OCI-LY1 (cell line): ENCODE measurements around the gene DYRK1A.

Source experiments
- H2AFZ ChIP-seq: fragments of 200-600 bp; sonication (generic), shearing (Covaris generic); 2 replicates; pipeline ENCODE4 v1.6.0; 2014; ENCODE audit warnings: antibody characterized with exemption, mild to moderate bottlenecking, low read length
- H3F3A ChIP-seq: fragments of 200-600 bp; sonication (generic), shearing (Covaris generic); 2 replicates; pipeline ENCODE4 v1.6.0; 2014; ENCODE audit warnings: mild to moderate bottlenecking, antibody characterized with exemption, low read length, moderate library complexity; ENCODE audit not compliant: insufficient read depth
- H3K27ac ChIP-seq: fragments of 200-600 bp; sonication (generic); 2 replicates; pipeline ENCODE4 v1.5.1; 2014; ENCODE audit warnings: low read length, mixed run types, mild to moderate bottlenecking, low read depth; ENCODE audit not compliant: poor library complexity, severe bottlenecking
- H3K27me3 ChIP-seq: fragments of 200-600 bp; sonication (generic); 2 replicates; pipeline ENCODE4 v1.6.0; 2014; ENCODE audit warnings: antibody characterized with exemption, mild to moderate bottlenecking, low read length, moderate library complexity; ENCODE audit not compliant: insufficient read depth
- H3K36me3 ChIP-seq: fragments of 200-600 bp; sonication (generic); 2 replicates; pipeline ENCODE4 v1.6.1; 2014; ENCODE audit warnings: mild to moderate bottlenecking, antibody characterized with exemption, low read length, moderate library complexity, mixed read lengths; ENCODE audit not compliant: insufficient read depth
- H3K4me1 ChIP-seq: fragments of 200-600 bp; sonication (generic); 2 replicates; pipeline ENCODE4 v1.5.1; 2014; ENCODE audit warnings: mild to moderate bottlenecking, low read length, moderate library complexity; ENCODE audit not compliant: insufficient read depth, severe bottlenecking
- H3K4me2 ChIP-seq: fragments of 200-600 bp; sonication (generic), shearing (Covaris generic); 2 replicates; pipeline ENCODE4 v1.6.1; 2014; ENCODE audit warnings: low read length
- H3K4me3 ChIP-seq: fragments of 200-600 bp; sonication (generic); 2 replicates; pipeline ENCODE4 v1.5.1; 2014; ENCODE audit warnings: low read length, low read depth, mild to moderate bottlenecking, mixed read lengths; ENCODE audit not compliant: poor library complexity, severe bottlenecking
- H3K79me2 ChIP-seq: fragments of 200-600 bp; shearing (Covaris generic); 2 replicates; pipeline ENCODE4 v1.6.1; 2016; ENCODE audit warnings: mixed run types, low read length, mixed read lengths; ENCODE audit not compliant: insufficient read depth
- H3K9ac ChIP-seq: fragments of 200-600 bp; sonication (generic), shearing (Covaris generic); 2 replicates; pipeline ENCODE4 v1.6.1; 2014; ENCODE audit warnings: mild to moderate bottlenecking, low read length, mixed read lengths
- H3K9me2 ChIP-seq: fragments of 200-600 bp; sonication (generic), shearing (Covaris generic); 2 replicates; pipeline ENCODE4 v1.6.1; 2014; ENCODE audit warnings: low read depth, mild to moderate bottlenecking, low read length, mixed read lengths
- H3K9me3 ChIP-seq: fragments of 200-600 bp; shearing (Covaris generic); 2 replicates; pipeline ENCODE4 v1.6.1; 2014; ENCODE audit warnings: low read length, mixed read lengths
- H4K20me1 ChIP-seq: fragments of 200-600 bp; sonication (generic), shearing (Covaris generic); 2 replicates; pipeline ENCODE4 v1.6.0; 2016; ENCODE audit warnings: mild to moderate bottlenecking, low read length; ENCODE audit not compliant: insufficient read depth
- CTCF ChIP-seq: fragments of 200-600 bp; sonication (generic), shearing (Covaris generic); IDR thresholded peaks from 2 replicates; pipeline ENCODE4 v1.5.1; 2017; ENCODE audit warnings: mild to moderate bottlenecking, antibody characterized with exemption, low read length, moderate library complexity, mixed read lengths
- EZH2 ChIP-seq: fragments of 200-600 bp; sonication (generic), shearing (Covaris generic); IDR thresholded peaks from 2 replicates; pipeline ENCODE4 v1.8.0; 2017; ENCODE audit warnings: borderline replicate concordance, mixed run types, mild to moderate bottlenecking, antibody characterized with exemption, low read length, moderate library complexity, mixed read lengths

DYRK1A gene

GRCh38 chr21:37503848-37504467 is 137.4 kb downstream of the DYRK1A start:
- Histone ChIP-seq H3K4me2 (no peak overlapping the region), H3K79me2 (peaks cover 7% of the 10 kb centered on the region), H3K4me1 (no peaks in the 10 kb centered on the region), H3K9ac (no peak overlapping the region), H4K20me1 (no peaks in the 10 kb centered on the region), H3K27ac (no peak overlapping the region), H3K36me3 (peaks cover 92% of the 10 kb centered on the region), H3K4me3 (no peak overlapping the region), H3F3A (no peaks in the 10 kb centered on the region), H3K9me2 (no peaks in the 10 kb centered on the region), H3K9me3 (no peaks in the 10 kb centered on the region), H3K27me3 (no peaks in the 10 kb centered on the region), H2AFZ (no peak overlapping the region)
- no peak for TF ChIP-seq CTCF
- no peak for TF ChIP-seq EZH2

GRCh38 chr21:37505963-37506362 is 139.4 kb downstream of the DYRK1A start:
- no peak overlapping the region for H3K4me2 ChIP-seq

GRCh38 chr21:37507716-37508115 is 141.1 kb downstream of the DYRK1A start:
- H3F3A ChIP-seq = no peaks in the 10 kb centered on the region
- H3K27me3 ChIP-seq = no peaks in the 10 kb centered on the region
- H3K9ac ChIP-seq = no peak overlapping the region
- TF ChIP-seq EZH2 = no peak
- no peak for TF ChIP-seq CTCF
- H3K9me3 ChIP-seq = no peaks in the 10 kb centered on the region
- H3K36me3 ChIP-seq = peaks cover 97% of the 10 kb centered on the region
- no peak overlapping the region for H3K4me3 ChIP-seq
- no peaks in the 10 kb centered on the region for H4K20me1 ChIP-seq
- no peaks in the 10 kb centered on the region for H3K4me1 ChIP-seq
- H3K4me2 ChIP-seq = no peak overlapping the region
- no peak overlapping the region for H2AFZ ChIP-seq
- no peaks in the 10 kb centered on the region for H3K79me2 ChIP-seq
- no peak overlapping the region for H3K27ac ChIP-seq
- no peaks in the 10 kb centered on the region for H3K9me2 ChIP-seq

More at GRCh38 chr21:37505963-37506362, 139.4 kb downstream of the DYRK1A start:
- no peak for TF ChIP-seq CTCF
- TF ChIP-seq EZH2 = no peak
- Histone ChIP-seq H3K79me2 (peaks cover 7% of the 10 kb centered on the region), H2AFZ (no peak overlapping the region), H3K4me3 (no peak overlapping the region), H3K4me1 (no peaks in the 10 kb centered on the region), H3K9me2 (no peaks in the 10 kb centered on the region), H3F3A (no peaks in the 10 kb centered on the region), H3K27me3 (no peaks in the 10 kb centered on the region), H4K20me1 (no peaks in the 10 kb centered on the region), H3K9ac (no peak overlapping the region), H3K36me3 (peaks cover 94% of the 10 kb centered on the region), H3K9me3 (no peaks in the 10 kb centered on the region), H3K27ac (no peak overlapping the region)
